ENCODE measurements around the gene DMBX1.
A peak's percentile ranks its signal among the peaks of the same experiment; 100 is the strongest.

DNA sequence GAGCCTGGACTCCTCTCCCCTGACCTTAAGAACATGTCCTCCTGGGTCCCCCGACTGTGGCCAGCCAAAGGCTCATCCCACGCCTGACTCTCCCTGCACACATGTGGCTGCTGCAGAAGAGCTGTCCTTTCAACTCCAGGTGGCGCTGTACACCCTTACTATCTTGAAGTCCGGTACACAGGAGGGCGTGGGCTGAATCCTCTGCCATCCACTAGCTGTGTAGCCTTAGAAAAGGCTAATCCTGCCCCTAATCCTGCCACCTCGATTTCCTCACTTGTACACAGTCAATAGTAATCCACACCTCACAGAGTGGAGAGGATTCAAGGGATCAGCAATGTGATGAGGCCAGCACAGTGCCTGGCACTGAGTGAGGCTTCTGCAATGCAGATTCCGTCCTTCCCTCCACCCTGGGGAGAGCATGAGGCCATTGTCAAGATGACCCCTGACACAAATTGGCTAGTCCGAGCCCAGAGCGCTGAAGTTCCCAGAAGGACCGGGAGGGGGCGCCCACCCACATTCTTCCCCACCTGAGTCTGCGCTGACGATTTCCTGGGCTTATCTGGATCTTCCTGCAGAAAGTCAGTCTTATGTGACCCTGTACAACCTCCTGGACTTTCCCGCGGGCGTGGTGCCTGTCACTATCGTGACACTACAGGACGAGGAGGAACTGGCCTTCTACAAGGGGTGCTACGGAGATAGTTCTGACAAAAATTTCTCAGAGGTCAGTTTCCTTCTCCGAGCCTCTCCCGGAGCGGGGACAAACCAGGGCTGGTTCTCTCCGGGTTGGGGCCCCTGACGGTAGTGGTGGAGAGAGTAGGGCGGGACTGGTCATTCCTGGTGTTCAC is 47.1 kb upstream of the DMBX1 start:
- TF ChIP-seq POLR2A (IDR thresholded peaks at IDR 0.05): no peak
- TF ChIP-seq, protein P1, sequence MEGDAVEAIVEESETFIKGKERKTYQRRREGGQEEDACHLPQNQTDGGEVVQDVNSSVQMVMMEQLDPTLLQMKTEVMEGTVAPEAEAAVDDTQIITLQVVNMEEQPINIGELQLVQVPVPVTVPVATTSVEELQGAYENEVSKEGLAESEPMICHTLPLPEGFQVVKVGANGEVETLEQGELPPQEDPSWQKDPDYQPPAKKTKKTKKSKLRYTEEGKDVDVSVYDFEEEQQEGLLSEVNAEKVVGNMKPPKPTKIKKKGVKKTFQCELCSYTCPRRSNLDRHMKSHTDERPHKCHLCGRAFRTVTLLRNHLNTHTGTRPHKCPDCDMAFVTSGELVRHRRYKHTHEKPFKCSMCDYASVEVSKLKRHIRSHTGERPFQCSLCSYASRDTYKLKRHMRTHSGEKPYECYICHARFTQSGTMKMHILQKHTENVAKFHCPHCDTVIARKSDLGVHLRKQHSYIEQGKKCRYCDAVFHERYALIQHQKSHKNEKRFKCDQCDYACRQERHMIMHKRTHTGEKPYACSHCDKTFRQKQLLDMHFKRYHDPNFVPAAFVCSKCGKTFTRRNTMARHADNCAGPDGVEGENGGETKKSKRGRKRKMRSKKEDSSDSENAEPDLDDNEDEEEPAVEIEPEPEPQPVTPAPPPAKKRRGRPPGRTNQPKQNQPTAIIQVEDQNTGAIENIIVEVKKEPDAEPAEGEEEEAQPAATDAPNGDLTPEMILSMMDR (IDR thresholded peaks at IDR 0.05): peak in 1 of 3 donors; percentile 79

Data from lower leg skin (tissue), 3 donors.